Mesodermal cell (in vitro differentiated cells): Measurements from ENCODE around the gene TM4SF1.

Experiments used
- H3K27ac ChIP-seq: 2 replicates; pipeline ENCODE4 v1.7.0; 2013; ENCODE audit warnings: mild to moderate bottlenecking, low read depth, low read length, moderate library complexity; ENCODE audit not compliant: severe bottlenecking
- H3K36me3 ChIP-seq: 2 replicates; pipeline ENCODE4 v1.7.1; 2013; ENCODE audit warnings: mild to moderate bottlenecking, low read length, moderate library complexity; ENCODE audit not compliant: control insufficient read depth, insufficient read depth
- H3K4me1 ChIP-seq: one replicate; pipeline ENCODE4 v1.7.1; 2013; ENCODE audit warnings: mild to moderate bottlenecking, low read length; ENCODE audit not compliant: insufficient read depth, control insufficient read depth, poor library complexity, severe bottlenecking
- H3K4me3 ChIP-seq: 2 replicates; pipeline ENCODE4 v1.7.0; 2013; ENCODE audit warnings: low read length, control low read depth, mild to moderate bottlenecking; ENCODE audit not compliant: insufficient read depth, poor library complexity, severe bottlenecking; ENCODE audit errors: extremely low read depth
- H3K9me3 ChIP-seq: 2 replicates; pipeline ENCODE4 v1.7.1; 2013; ENCODE audit warnings: mild to moderate bottlenecking, low read length, moderate library complexity; ENCODE audit not compliant: control insufficient read depth
- WGBS, 2 experiments: methylation state at CpG; one replicate each; pipeline ENCODE4 v1.1.5; 2013; ENCODE audit warnings: missing lambda C conversion rate in 2 of 2; ENCODE audit not compliant: insufficient coverage in 2 of 2; 5-methylcytosine and 5-hydroxymethylcytosine counted together

TM4SF1 gene

DNA sequence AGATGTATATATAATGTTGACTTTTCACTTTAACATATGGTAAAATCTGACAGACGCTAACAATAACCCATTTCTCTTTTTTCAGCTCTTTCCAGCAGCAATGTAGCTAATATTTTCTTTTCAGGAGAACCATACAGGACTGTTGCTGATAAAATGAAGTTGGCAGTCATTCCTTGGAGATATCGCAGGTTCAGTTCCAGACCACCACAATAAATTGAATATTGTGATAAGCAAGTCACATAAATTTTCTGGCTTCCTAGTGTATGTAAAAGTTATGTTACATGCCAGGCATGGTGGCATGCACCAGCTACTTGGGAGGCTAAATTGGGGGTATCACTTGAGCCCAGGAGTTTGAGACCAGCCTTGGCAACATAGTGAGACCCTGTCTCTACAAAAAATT is 31.9 kb upstream of the TM4SF1 start:
- H3K4me1 ChIP-seq: peaks cover 8% of the 10 kb centered on the region
- H3K9me3 ChIP-seq: no peaks in the 10 kb centered on the region
- H3K36me3 ChIP-seq: no peaks in the 10 kb centered on the region
- no peak overlapping the region for H3K27ac ChIP-seq
- H3K4me3 ChIP-seq: no peak overlapping the region
- WGBS, 2 experiments: no CpG with 5 or more reads among the region's 2 CpGs

DNA sequence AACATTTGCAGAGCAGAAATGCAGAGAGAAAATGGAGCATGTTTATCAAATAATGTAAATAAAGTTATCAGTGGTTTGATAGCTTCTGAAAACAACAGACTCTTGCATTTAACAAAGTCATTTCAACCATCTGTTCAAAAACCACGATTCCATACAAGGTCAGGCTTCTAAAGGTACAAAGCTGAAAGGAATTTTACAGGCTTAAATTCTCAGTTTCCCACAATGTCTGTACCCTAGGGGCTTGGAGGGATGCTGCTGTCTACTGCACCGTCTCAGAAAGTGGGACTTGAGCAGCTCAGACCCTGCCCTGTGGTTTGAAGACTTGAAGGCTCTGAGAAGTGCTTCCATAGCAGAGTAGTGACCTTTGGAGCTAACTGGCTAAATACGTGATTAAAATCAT is 30.4 kb upstream of the TM4SF1 start:
- Histone ChIP-seq H3K27ac (no peak overlapping the region), H3K36me3 (no peaks in the 10 kb centered on the region), H3K4me3 (no peak overlapping the region), H3K4me1 (peaks cover 8% of the 10 kb centered on the region), H3K9me3 (no peaks in the 10 kb centered on the region)
- 60 to 100% methylated on average over 1 of the region's 3 CpGs for WGBS, 2 experiments

DNA sequence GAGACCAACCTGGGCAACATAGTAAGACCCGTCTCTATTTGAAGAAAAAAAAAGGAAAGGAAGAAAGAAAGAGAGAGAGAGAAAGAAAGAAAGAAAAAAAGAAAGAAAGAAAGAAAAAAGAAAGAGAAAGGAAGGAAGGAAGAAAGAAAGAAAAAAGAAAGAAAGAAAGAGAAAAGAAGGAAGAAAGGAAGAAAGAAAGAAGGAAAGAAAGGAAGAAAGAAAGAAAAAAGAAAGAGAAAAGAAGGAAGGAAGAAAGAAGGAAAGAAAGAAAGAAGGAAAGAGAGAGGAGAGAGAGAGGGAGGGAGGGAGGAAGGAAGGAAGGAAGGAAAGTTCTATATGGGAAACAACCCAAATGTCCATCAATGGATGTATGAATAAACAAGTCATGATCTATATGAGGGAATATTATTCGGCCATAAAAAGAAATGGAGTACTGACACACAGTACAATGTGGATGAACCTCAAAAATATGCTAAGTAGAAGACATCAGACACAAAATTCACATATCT is 28.8 kb upstream of the TM4SF1 start:
- no peak overlapping the region for H3K4me3 ChIP-seq
- H3K9me3 ChIP-seq: peaks cover 7% of the 10 kb centered on the region
- no peak overlapping the region for H3K27ac ChIP-seq
- H3K4me1 ChIP-seq: peaks cover 8% of the 10 kb centered on the region
- H3K36me3 ChIP-seq: no peaks in the 10 kb centered on the region
- 75 to 100% methylated on average over 1 of the region's 2 CpGs for WGBS, 2 experiments

DNA sequence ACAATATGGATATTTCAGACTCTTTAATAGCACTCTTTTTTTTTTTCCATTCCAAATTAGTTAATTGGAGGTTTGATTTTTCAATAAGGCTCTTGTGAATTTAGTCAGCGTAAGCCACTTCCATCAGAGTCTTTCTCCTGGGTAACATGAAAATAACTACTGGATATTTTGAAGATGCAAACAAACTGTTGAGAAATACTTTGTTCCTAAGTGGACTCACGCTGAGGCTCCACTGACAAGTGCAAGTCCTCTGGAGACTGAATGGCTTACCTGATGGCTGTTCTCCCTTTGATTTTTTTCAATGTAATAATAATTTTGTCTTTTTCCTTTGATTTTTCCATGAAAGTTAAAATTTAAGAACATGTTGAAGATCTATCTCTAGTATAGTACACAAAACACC is 26.0 kb upstream of the TM4SF1 start:
- Histone ChIP-seq H3K27ac (no peak overlapping the region), H3K36me3 (no peaks in the 10 kb centered on the region), H3K9me3 (peaks cover 9% of the 10 kb centered on the region), H3K4me1 (peaks cover 8% of the 10 kb centered on the region), H3K4me3 (no peak overlapping the region)
- WGBS, 2 experiments: 100% methylated on average over 2 of the region's 2 CpGs; no CpG with 5 or more reads in 1 of the 2 experiments

DNA sequence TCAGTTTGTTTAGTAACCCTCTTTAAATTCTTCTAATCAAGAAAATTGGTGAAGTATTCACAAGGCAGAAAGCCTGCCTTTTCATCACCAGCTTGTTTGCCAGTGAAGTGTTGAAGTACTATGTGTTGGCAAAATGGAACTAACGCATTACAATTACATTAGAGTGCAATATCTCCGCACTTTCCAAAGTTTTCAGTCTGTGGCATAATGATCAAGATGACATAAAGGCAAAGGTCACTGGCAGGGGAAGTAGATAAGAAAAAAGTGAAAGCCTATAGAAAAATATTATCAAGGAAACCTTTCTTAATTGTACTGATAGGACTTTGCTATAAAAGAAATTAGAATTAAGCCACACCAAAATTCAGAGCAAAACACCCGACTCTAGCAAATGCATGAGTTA is 25.0 kb upstream of the TM4SF1 start:
- no peaks in the 10 kb centered on the region for H3K36me3 ChIP-seq
- WGBS, 2 experiments: 100% methylated on average over 2 of the region's 3 CpGs; no CpG with 5 or more reads in 1 of the 2 experiments
- H3K4me1 ChIP-seq: peaks cover 8% of the 10 kb centered on the region
- no peak overlapping the region for H3K4me3 ChIP-seq
- peaks cover 9% of the 10 kb centered on the region for H3K9me3 ChIP-seq
- no peak overlapping the region for H3K27ac ChIP-seq

DNA sequence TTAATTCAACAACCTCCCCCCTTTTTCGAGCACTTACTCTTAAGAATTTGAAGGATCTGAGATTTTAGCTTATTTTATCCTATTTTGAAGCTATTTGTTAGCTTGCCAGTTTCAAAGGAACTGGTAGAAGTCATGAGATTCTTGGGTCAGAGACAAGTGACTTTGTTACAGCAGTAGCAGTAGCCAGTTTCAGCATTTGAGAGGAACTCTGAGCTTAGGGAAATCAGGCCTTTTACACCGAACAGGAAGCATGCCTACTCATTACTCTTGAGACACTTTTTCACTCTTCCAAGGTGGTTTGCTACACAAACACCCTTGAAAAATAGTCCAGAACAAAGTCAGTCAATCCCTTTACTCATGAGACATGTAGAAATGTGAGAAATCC is 24.5 kb upstream of the TM4SF1 start:
- peaks cover 9% of the 10 kb centered on the region for H3K9me3 ChIP-seq
- WGBS, 2 experiments: 100% methylated on average over 1 of the region's 2 CpGs; no CpG with 5 or more reads in 1 of the 2 experiments
- H3K4me1 ChIP-seq: peaks cover 8% of the 10 kb centered on the region
- H3K36me3 ChIP-seq: no peaks in the 10 kb centered on the region
- H3K4me3 ChIP-seq: no peak overlapping the region
- H3K27ac ChIP-seq: no peak overlapping the region

DNA sequence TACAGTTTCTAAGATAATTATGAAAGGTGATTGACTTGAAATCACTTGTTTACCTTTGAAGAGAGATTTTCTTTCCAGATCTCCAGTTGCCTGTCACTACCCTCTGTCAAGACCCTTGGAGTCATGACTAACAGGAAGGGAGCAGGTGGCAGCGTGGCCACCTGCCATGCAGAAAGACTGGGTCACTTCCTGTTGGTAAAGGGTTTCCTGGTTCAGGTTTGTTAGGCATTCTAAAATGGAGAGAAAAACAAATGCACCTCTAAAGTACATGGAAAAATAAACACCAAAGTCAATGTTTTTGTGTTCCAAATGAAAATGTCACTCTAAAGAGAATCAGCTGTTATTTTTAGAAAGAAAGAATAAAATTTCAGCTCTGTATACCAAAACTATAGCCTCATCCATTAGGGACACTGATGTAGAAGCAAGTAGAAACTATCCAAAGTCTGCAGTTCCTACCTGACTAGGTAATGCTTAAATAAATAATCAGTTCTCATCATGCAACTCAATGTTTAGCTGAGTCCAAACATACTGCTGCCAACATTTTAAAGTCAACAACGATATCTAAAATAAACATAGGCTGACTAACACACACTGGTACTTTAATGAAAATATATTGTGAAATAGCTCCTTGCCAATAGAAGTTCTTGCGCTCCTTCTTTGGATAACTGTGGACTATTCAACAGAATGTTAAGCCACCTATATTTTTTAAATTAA is 23.9 kb upstream of the TM4SF1 start:
- H3K4me3 ChIP-seq: no peak overlapping the region
- WGBS, 2 experiments: no CpG with 5 or more reads among the region's 3 CpGs
- H3K27ac ChIP-seq: no peak overlapping the region
- H3K9me3 ChIP-seq: peaks cover 9% of the 10 kb centered on the region
- H3K36me3 ChIP-seq: no peaks in the 10 kb centered on the region
- peaks cover 8% of the 10 kb centered on the region for H3K4me1 ChIP-seq

DNA sequence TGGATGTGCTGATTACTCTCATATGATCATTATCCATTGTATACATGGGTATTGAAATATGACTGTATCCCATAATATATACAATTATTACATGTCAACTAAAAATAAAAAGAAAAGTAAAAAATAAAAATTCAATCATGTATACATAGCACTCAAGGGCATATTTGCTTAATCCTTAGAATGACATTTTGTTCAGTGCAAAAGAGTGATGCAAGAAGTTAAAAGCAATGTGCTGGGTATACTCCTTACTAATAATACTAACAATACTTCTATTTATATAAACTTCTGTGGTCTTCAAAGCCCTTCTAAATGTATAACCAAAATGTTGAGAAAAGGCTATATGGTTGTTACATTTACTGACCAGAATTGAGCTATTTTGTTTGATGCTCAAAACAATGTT is 23.2 kb upstream of the TM4SF1 start:
- Histone ChIP-seq H3K9me3 (peaks cover 9% of the 10 kb centered on the region), H3K4me1 (peaks cover 8% of the 10 kb centered on the region), H3K4me3 (no peak overlapping the region), H3K36me3 (no peaks in the 10 kb centered on the region), H3K27ac (no peak overlapping the region)

DNA sequence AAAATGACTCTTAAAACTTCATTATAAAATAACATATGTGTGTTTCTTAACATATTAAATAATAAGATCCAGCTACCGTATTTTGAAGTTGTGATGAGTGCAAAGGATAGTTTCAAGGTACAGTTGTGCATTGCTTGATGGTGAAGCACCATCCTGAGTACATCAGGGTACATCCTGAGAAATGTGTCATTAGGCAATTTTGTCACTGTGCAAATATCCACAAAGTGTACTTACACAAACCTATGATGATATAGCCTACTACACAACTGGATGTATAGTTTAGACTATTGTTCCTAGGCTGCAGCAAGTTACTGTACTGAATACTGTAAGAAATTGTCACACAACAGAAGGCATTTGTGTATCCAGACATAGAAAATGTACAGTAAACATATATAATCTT is 20.8 kb upstream of the TM4SF1 start:
- peaks cover 9% of the 10 kb centered on the region for H3K9me3 ChIP-seq
- no peak overlapping the region for H3K27ac ChIP-seq
- WGBS, 2 experiments: no CpG with 5 or more reads among the region's 1 CpG
- H3K4me3 ChIP-seq: no peak overlapping the region
- no peaks in the 10 kb centered on the region for H3K36me3 ChIP-seq
- no peaks in the 10 kb centered on the region for H3K4me1 ChIP-seq

DNA sequence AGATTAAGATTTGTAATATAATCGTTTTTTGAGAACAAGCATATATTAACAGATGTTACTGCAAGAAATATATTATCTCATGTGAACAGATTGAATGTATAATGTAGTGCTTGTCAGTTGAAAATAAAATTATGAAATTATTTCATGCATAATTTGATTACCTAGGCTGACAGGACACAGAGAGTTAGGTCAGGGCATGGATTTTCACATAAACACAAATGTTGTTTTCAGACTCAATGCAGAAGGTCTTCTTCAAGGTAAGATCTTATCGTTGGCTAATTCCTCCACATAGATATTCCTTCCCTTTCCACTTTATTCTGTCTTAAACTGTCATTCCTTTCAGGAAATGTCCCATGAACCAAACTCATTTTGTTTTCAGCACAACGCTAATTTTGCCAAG is 20.1 kb upstream of the TM4SF1 start:
- H3K9me3 ChIP-seq: peaks cover 9% of the 10 kb centered on the region
- no peak overlapping the region for H3K27ac ChIP-seq
- H3K4me1 ChIP-seq: no peaks in the 10 kb centered on the region
- no peaks in the 10 kb centered on the region for H3K36me3 ChIP-seq
- 71 to 100% methylated on average over 1 of the region's 3 CpGs for WGBS, 2 experiments
- H3K4me3 ChIP-seq: no peak overlapping the region

DNA sequence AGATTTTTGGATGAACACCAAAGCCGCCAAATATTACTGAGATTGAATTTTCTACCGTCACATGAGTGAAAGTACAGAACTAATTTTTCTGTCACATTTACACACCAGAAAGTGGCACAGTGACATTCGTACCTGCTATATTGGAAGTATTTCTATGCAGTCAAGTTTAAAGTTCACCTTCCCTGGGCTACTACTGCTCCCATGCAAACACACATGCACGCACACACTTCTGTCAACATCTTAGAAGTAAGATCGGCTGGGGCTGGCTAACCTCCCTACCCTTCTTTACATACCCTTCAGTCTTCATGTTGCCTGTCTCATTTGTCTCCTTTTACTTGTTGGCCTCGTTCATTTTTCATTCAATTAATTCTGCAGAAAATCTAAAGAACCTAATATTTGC is 19.0 kb upstream of the TM4SF1 start:
- Histone ChIP-seq H3K9me3 (peaks cover 3% of the 10 kb centered on the region), H3K36me3 (no peaks in the 10 kb centered on the region), H3K4me1 (no peaks in the 10 kb centered on the region), H3K4me3 (no peak overlapping the region), H3K27ac (no peak overlapping the region)
- WGBS, 2 experiments: 93 to 95% methylated on average over 3 of the region's 6 CpGs
